H9 (cell line): Measurements from ENCODE around the gene ANO2. TPM values are rescaled to one million over a fixed set of nuclear protein-coding genes. Genes with fewer than 3 reads are reported as not detected.

Experiments used
- DNase-seq: peaks from one replicate; pipeline ENCODE4 v3.0.0-alpha.2; 2017
- H2AFZ ChIP-seq: one replicate; pipeline ENCODE4 v1.6.1; 2013; ENCODE audit warnings: mild to moderate bottlenecking, low read length, control low read depth, moderate library complexity
- H2AK5ac ChIP-seq: 2 replicates; pipeline ENCODE4 v1.6.1; 2013; ENCODE audit warnings: low read length, control low read depth, mixed read lengths; ENCODE audit not compliant: insufficient read length
- H2BK120ac ChIP-seq: one replicate; pipeline ENCODE4 v1.6.1; 2013; ENCODE audit warnings: low read depth, mild to moderate bottlenecking, low read length, control low read depth, inconsistent platforms; ENCODE audit not compliant: poor library complexity, severe bottlenecking
- H2BK12ac ChIP-seq: 2 replicates; pipeline ENCODE4 v1.6.1; 2013; ENCODE audit warnings: low read length, control low read depth, mixed read lengths, low read depth; ENCODE audit not compliant: insufficient read length
- H2BK15ac ChIP-seq: 2 replicates; pipeline ENCODE4 v1.6.1; 2013; ENCODE audit warnings: low read depth, low read length, control low read depth
- H2BK20ac ChIP-seq: one replicate; pipeline ENCODE4 v1.6.1; 2013; ENCODE audit warnings: low read depth, mild to moderate bottlenecking, low read length, control low read depth, inconsistent platforms; ENCODE audit not compliant: poor library complexity, severe bottlenecking
- H2BK5ac ChIP-seq: 2 replicates; pipeline ENCODE4 v1.6.1; 2013; ENCODE audit warnings: low read length, control low read depth, mixed read lengths; ENCODE audit not compliant: insufficient read length
- H3K14ac ChIP-seq: 2 replicates; pipeline ENCODE4 v1.6.1; 2013; ENCODE audit warnings: low read length, control low read depth; ENCODE audit not compliant: insufficient read depth
- H3K18ac ChIP-seq: 2 replicates; pipeline ENCODE4 v1.6.1; 2013; ENCODE audit warnings: low read depth, mild to moderate bottlenecking, mixed read lengths, low read length, control low read depth; ENCODE audit not compliant: insufficient read length
- H3K23ac ChIP-seq: 2 replicates; pipeline ENCODE4 v1.6.1; 2013; ENCODE audit warnings: low read length, control low read depth, mixed read lengths, low read depth; ENCODE audit not compliant: insufficient read length
- H3K23me2 ChIP-seq: 2 replicates; pipeline ENCODE4 v1.6.1; 2013; ENCODE audit warnings: low read depth, mild to moderate bottlenecking, mixed read lengths, low read length, control low read depth; ENCODE audit not compliant: insufficient read length, poor library complexity, severe bottlenecking
- H3K27ac ChIP-seq: 2 replicates; pipeline ENCODE4 v1.5.1; 2013; ENCODE audit warnings: low read length, control low read depth, mixed read lengths, low read depth; ENCODE audit not compliant: insufficient read length
- H3K27me3 ChIP-seq: 2 replicates; pipeline ENCODE4 v1.6.1; 2013; ENCODE audit warnings: low read length, control low read depth, inconsistent platforms; ENCODE audit not compliant: insufficient read depth
- H3K4ac ChIP-seq: 2 replicates; pipeline ENCODE4 v1.6.1; 2013; ENCODE audit warnings: low read depth, mild to moderate bottlenecking, control low read depth, inconsistent platforms, low read length, moderate library complexity
- H3K4me1 ChIP-seq: 2 replicates; pipeline ENCODE4 v1.6.1; 2013; ENCODE audit warnings: low read length, control low read depth, inconsistent platforms; ENCODE audit not compliant: insufficient read depth
- H3K4me2 ChIP-seq: 2 replicates; pipeline ENCODE4 v1.6.1; 2013; ENCODE audit warnings: low read length, control low read depth, mixed read lengths; ENCODE audit not compliant: insufficient read length, insufficient read depth
- H3K56ac ChIP-seq: 2 replicates; pipeline ENCODE4 v1.6.1; 2013; ENCODE audit warnings: low read depth, mild to moderate bottlenecking, mixed read lengths, low read length, control low read depth; ENCODE audit not compliant: insufficient read length
- H3K79me1 ChIP-seq: 2 replicates; pipeline ENCODE4 v1.6.1; 2013; ENCODE audit warnings: low read depth, mild to moderate bottlenecking, moderate library complexity, low read length, control low read depth, inconsistent platforms; ENCODE audit not compliant: insufficient read depth, poor library complexity, severe bottlenecking
- H3K79me2 ChIP-seq: 2 replicates; pipeline ENCODE4 v1.6.1; 2013; ENCODE audit warnings: low read length, control low read depth, inconsistent platforms; ENCODE audit not compliant: insufficient read depth
- H3K9ac ChIP-seq: 2 replicates; pipeline ENCODE4 v1.6.1; 2013; ENCODE audit warnings: low read length, control low read depth, mixed read lengths; ENCODE audit not compliant: insufficient read length; ENCODE audit errors: extremely low read depth
- H3K9me3 ChIP-seq: one replicate; pipeline ENCODE4 v1.6.1; 2013; ENCODE audit warnings: low read depth, low read length, inconsistent platforms; ENCODE audit not compliant: control insufficient read depth
- H3T11ph ChIP-seq: one replicate; pipeline ENCODE4 v1.6.1; 2013; ENCODE audit warnings: mild to moderate bottlenecking, low read length, control low read depth, inconsistent platforms
- H4K20me1 ChIP-seq: one replicate; pipeline ENCODE4 v1.6.1; 2013; ENCODE audit not compliant: control insufficient read depth, insufficient read length, insufficient read depth
- H4K5ac ChIP-seq: 2 replicates; pipeline ENCODE4 v1.6.1; 2013; ENCODE audit warnings: low read depth, mild to moderate bottlenecking, mixed read lengths, low read length, control low read depth; ENCODE audit not compliant: insufficient read length
- H4K8ac ChIP-seq: replicated peaks from 2 replicates; pipeline ENCODE4 v1.6.1; 2013; ENCODE audit warnings: low read length, control low read depth, mixed read lengths, low read depth; ENCODE audit not compliant: insufficient read length
- H4K91ac ChIP-seq: 2 replicates; pipeline ENCODE4 v1.6.1; 2013; ENCODE audit warnings: low read depth, mild to moderate bottlenecking, moderate library complexity, mixed read lengths, low read length, control low read depth; ENCODE audit not compliant: insufficient read length
- H3K27ac Mint-ChIP-seq, 3 experiments: 2 replicates in 2 of 3; 3 replicates in 1 of 3; pipeline ENCODE4 v1.8.0; 2020 to 2021; ENCODE audit warnings: mixed read lengths in 3 of 3, mild to moderate bottlenecking in 1 of 3, moderate library complexity in 1 of 3
- H3K27me3 Mint-ChIP-seq: 2 replicates; pipeline ENCODE4 v1.8.0; 2021; ENCODE audit warnings: low read depth, mild to moderate bottlenecking, moderate library complexity, mixed read lengths
- H3K36me3 Mint-ChIP-seq, 3 experiments: 2 replicates in 2 of 3; 3 replicates in 1 of 3; pipeline ENCODE4 v1.8.0; 2020 to 2021; ENCODE audit warnings: low read depth in 3 of 3, mixed read lengths in 3 of 3; ENCODE audit not compliant: insufficient read depth in 1 of 3
- H3K4me1 Mint-ChIP-seq, 2 experiments: 2 replicates each; pipeline ENCODE4 v1.8.0; 2020; ENCODE audit warnings: mixed read lengths in 2 of 2
- H3K4me3 Mint-ChIP-seq, 2 experiments: 2 replicates in 1 of 2; 3 replicates in 1 of 2; pipeline ENCODE4 v1.8.0; 2020 to 2021; ENCODE audit warnings: mild to moderate bottlenecking in 2 of 2, mixed read lengths in 2 of 2, moderate library complexity in 1 of 2
- H3K9me3 Mint-ChIP-seq, 2 experiments: 2 replicates in 1 of 2; 3 replicates in 1 of 2; pipeline ENCODE4 v1.8.0; 2020; ENCODE audit warnings: mild to moderate bottlenecking in 2 of 2, mixed read lengths in 2 of 2, moderate library complexity in 1 of 2
- CTCF ChIP-seq: fragments of 200-600 bp; sonication (generic); conservative IDR thresholded peaks from 3 replicates; pipeline ENCODE4 v1.8.0; 2021; ENCODE audit warnings: antibody characterized with exemption, mild to moderate bottlenecking
- WGBS: extraction: QIAGEN DNeasy Blood & Tissue Kit; methylation state at CpG from one replicate; pipeline ENCODE4 v1.1.7; 2013; ENCODE audit warnings: missing lambda C conversion rate, low lambda C conversion rate, mixed read lengths; ENCODE audit not compliant: insufficient read length; ENCODE audit errors: extremely low coverage; 5-methylcytosine and 5-hydroxymethylcytosine counted together
- total RNA-seq: library from RNA; stranded (reverse); gene quantifications from 2 replicates; pipeline ENCODE4 v1.2.1, GENCODE V29; 2021

Gene ANO2
- total RNA-seq, 1 experiment from 2014 or later, result 3.8 TPM

- no peak overlapping the region for H3K4me2 ChIP-seq
- DNase-seq, result no peak
- WGBS, result no CpG with 5 or more reads among the region's 6 CpGs
- H3K27ac Mint-ChIP-seq, result no peak overlapping the region
- H3K56ac ChIP-seq, result no peak overlapping the region
- H4K5ac ChIP-seq, result no peak overlapping the region
- H3K27me3 Mint-ChIP-seq, result no peaks in the 10 kb centered on the region; the same call in none of the 2 replicates
- H2BK5ac ChIP-seq, result no peak overlapping the region
- no peaks in the 10 kb centered on the region for H3K79me2 ChIP-seq
- H3K4me3 Mint-ChIP-seq, result no peak overlapping the region
- H2BK15ac ChIP-seq, result no peak overlapping the region
- no peak overlapping the region for H3K4ac ChIP-seq
- no peak overlapping the region for H3K9ac ChIP-seq
- H3K9me3 ChIP-seq, result no peaks in the 10 kb centered on the region
- peaks cover 0 to 8% (median 6%) of the 10 kb centered on the region in 3 experiments; a peak in 4 of 7 replicates for H3K36me3 Mint-ChIP-seq
- no peak overlapping the region for H2BK12ac ChIP-seq
- no peak overlapping the region for H2BK120ac ChIP-seq
- no peak overlapping the region for H2BK20ac ChIP-seq
- H2AFZ ChIP-seq, result no peak overlapping the region
- no peak overlapping the region for H3K18ac ChIP-seq
- no peaks in the 10 kb centered on the region for H3K4me1 ChIP-seq
- no peak overlapping the region for H2AK5ac ChIP-seq
- no peak overlapping the region for H3T11ph ChIP-seq
- no peak overlapping the region for H3K23ac ChIP-seq
- no peak overlapping the region for H4K91ac ChIP-seq
- no peak; the same call in 2 of the 3 replicates for TF ChIP-seq CTCF
- no peaks in the 10 kb centered on the region for H3K27me3 ChIP-seq
- 0 out of 5 replicates have a peak, but pooled peaks cover 0 to 4% of the 10 kb centered on the region in 2 experiments for H3K9me3 Mint-ChIP-seq
- no peak overlapping the region for H3K27ac ChIP-seq
- H3K23me2 ChIP-seq, result no peaks in the 10 kb centered on the region
- no peaks in the 10 kb centered on the region for H4K20me1 ChIP-seq
- no peak overlapping the region for H3K14ac ChIP-seq
- no peaks in the 10 kb centered on the region for H3K79me1 ChIP-seq
- H4K8ac ChIP-seq, result no peak overlapping the region
- H3K4me1 Mint-ChIP-seq, result peaks cover 21 to 32% of the 10 kb centered on the region in 2 experiments
Measured at GRCh38 chr12:5561057-5561456, 384.0 kb downstream of the ANO2 start.
